RWPE2 (cell line): ENCODE data around the gene DYNC1I1.
A peak's percentile ranks its signal among the peaks of the same experiment; 100 is the strongest.

Source experiments
- ATAC-seq: fragments of 200-7000 bp; cut with Tn5 transposase; 3 replicates; pipeline ENCODE4 v1.9.1; 2021; ENCODE audit warnings: low read depth
- DNase-seq: peaks from one replicate; pipeline ENCODE4 v3.0.0-alpha.2; 2020; ENCODE audit warnings: low spot score
- H3K27ac ChIP-seq: fragments of 450-650 bp; 2 replicates; pipeline ENCODE4 v1.5.1; 2017; ENCODE audit warnings: mild to moderate bottlenecking; ENCODE audit not compliant: poor library complexity, severe bottlenecking
- H3K27me3 ChIP-seq: fragments of 250-450 bp; sonication (Bioruptor Pico); 2 replicates; pipeline ENCODE4 v1.5.1; 2021; ENCODE audit warnings: mild to moderate bottlenecking, moderate library complexity; ENCODE audit not compliant: insufficient read depth, poor library complexity, severe bottlenecking
- H3K36me3 ChIP-seq: fragments of 250-450 bp; sonication (Bioruptor Pico); 2 replicates; pipeline ENCODE4 v1.5.1; 2020; ENCODE audit warnings: low read depth, mild to moderate bottlenecking, moderate library complexity
- H3K4me1 ChIP-seq: fragments of 250-450 bp; sonication (Bioruptor Pico); 2 replicates; pipeline ENCODE4 v1.5.1; 2021; ENCODE audit warnings: mild to moderate bottlenecking, moderate library complexity; ENCODE audit not compliant: insufficient read depth, poor library complexity, severe bottlenecking
- H3K4me3 ChIP-seq: fragments of 250-450 bp; sonication (Bioruptor Pico); 2 replicates; pipeline ENCODE4 v1.5.1; 2021; ENCODE audit warnings: mild to moderate bottlenecking, moderate library complexity; ENCODE audit not compliant: severe bottlenecking
- H3K9me3 ChIP-seq: fragments of 250-450 bp; sonication (Bioruptor Pico); 2 replicates; pipeline ENCODE4 v1.5.1; 2021; ENCODE audit warnings: mild to moderate bottlenecking, moderate library complexity; ENCODE audit not compliant: severe bottlenecking
- TF ChIP-seq, protein P1 (sequence below): fragments of 450-650 bp; IDR thresholded peaks from one replicate; pipeline ENCODE4 v1.5.1; 2017; ENCODE audit warnings: mild to moderate bottlenecking, moderate library complexity; ENCODE audit not compliant: poor library complexity, severe bottlenecking

The DYNC1I1 gene

DNA sequence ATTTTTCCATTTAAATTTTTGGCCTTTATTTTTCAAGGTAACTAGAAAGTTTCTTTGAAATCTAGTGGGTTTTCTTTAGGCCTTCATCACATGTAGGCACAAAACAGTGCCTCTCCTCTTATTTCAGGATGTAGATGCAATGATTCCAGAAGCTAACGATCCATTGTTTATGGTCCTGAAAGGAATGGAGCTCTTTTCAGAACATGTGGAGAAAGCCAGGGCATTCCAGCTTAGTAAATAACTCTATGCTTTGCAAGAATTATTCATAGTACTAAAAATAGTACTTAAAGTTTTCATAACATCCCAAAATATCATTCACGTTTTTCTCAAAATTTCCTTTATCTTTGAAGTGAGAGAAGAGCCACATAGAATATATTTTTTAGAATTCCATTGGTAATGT is 91.3 kb downstream of the DYNC1I1 start:
- TF ChIP-seq, protein P1, sequence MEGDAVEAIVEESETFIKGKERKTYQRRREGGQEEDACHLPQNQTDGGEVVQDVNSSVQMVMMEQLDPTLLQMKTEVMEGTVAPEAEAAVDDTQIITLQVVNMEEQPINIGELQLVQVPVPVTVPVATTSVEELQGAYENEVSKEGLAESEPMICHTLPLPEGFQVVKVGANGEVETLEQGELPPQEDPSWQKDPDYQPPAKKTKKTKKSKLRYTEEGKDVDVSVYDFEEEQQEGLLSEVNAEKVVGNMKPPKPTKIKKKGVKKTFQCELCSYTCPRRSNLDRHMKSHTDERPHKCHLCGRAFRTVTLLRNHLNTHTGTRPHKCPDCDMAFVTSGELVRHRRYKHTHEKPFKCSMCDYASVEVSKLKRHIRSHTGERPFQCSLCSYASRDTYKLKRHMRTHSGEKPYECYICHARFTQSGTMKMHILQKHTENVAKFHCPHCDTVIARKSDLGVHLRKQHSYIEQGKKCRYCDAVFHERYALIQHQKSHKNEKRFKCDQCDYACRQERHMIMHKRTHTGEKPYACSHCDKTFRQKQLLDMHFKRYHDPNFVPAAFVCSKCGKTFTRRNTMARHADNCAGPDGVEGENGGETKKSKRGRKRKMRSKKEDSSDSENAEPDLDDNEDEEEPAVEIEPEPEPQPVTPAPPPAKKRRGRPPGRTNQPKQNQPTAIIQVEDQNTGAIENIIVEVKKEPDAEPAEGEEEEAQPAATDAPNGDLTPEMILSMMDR = no peak
- H3K27ac ChIP-seq = no peak overlapping the region
- no peaks in the 10 kb centered on the region for H3K4me1 ChIP-seq
- no peaks in the 10 kb centered on the region for H3K9me3 ChIP-seq
- DNase-seq (no peak), ATAC-seq (no peak)
- no peaks in the 10 kb centered on the region for H3K36me3 ChIP-seq
- H3K27me3 ChIP-seq = peaks cover 2% of the 10 kb centered on the region
- no peak overlapping the region for H3K4me3 ChIP-seq

GRCh38 chr7:95865716-95866371 is 93.5 kb downstream of the DYNC1I1 start:
- TF ChIP-seq, protein P1 = peak; percentile 35
- H3K27ac ChIP-seq = no peak overlapping the region
- H3K4me1 ChIP-seq = no peaks in the 10 kb centered on the region
- H3K4me3 ChIP-seq = no peak overlapping the region
- H3K36me3 ChIP-seq = no peaks in the 10 kb centered on the region
- peaks cover 2% of the 10 kb centered on the region for H3K27me3 ChIP-seq
- no peaks in the 10 kb centered on the region for H3K9me3 ChIP-seq
- DNase-seq (no peak), ATAC-seq (peak; percentile 35; the same call in 1 of the 3 replicates)

- Histone ChIP-seq H3K4me1 (no peaks in the 10 kb centered on the region), H3K27ac (no peak overlapping the region), H3K9me3 (no peaks in the 10 kb centered on the region), H3K27me3 (peaks cover 11% of the 10 kb centered on the region), H3K36me3 (no peaks in the 10 kb centered on the region), H3K4me3 (no peak overlapping the region)
- TF ChIP-seq, protein P1 = no peak
- ATAC-seq = no peak
- no peak for DNase-seq
These were observed 95.0 kb downstream of the DYNC1I1 start for GRCh38 chr7:95867309-95867708.

GRCh38 chr7:95871075-95871848 is 98.9 kb downstream of the DYNC1I1 start:
- ATAC-seq (0 out of 3 replicates have a peak, but pooled peaks have one; percentile 52), DNase-seq (no peak)
- H3K27ac ChIP-seq = no peak overlapping the region
- no peaks in the 10 kb centered on the region for H3K9me3 ChIP-seq
- TF ChIP-seq, protein P1 = peak; percentile 71
- H3K4me3 ChIP-seq = no peak overlapping the region
- H3K4me1 ChIP-seq = no peaks in the 10 kb centered on the region
- H3K27me3 ChIP-seq = peaks cover 18% of the 10 kb centered on the region
- no peaks in the 10 kb centered on the region for H3K36me3 ChIP-seq
